IMR-90 (cell line): ENCODE data around the gene IGLL5. TPM values are rescaled to one million over a fixed set of nuclear protein-coding genes. Genes with fewer than 3 reads are reported as not detected.
A peak's percentile ranks its signal among the peaks of the same experiment; 100 is the strongest.

Experiments
- ATAC-seq: fragments of 200-7000 bp; cut with Tn5 transposase; 2 replicates; pipeline ENCODE4 v1.9.1; 2020; ENCODE audit warnings: low read depth, mild to moderate bottlenecking, moderate library complexity
- BruUV-seq: library from RNA; stranded (reverse); fragments of 400-500 nt; replicated peaks from 2 replicates; lab custom pipeline; 2021; lab: Mats Ljungman, UMichigan
- CTCF ChIA-PET: fragments of 300-600 bp; formaldehyde crosslinking; extraction: SDS; loops from one replicate; lab custom pipeline; 2021; ENCODE audit warnings: antibody characterized with exemption; lab: Yijun Ruan, JAX
- POLR2A ChIA-PET: fragments of 300-600 bp; sonication (Branson Sonifier 250); formaldehyde crosslinking; loops from one replicate; lab custom pipeline; 2022; ENCODE audit warnings: antibody characterized with exemption; ENCODE audit not compliant: unreplicated experiment; lab: Charles Lee
- DNase-seq: peaks from one replicate; pipeline ENCODE4 v3.0.0; 2013
- H2AFZ ChIP-seq: replicated peaks from 2 replicates; pipeline ENCODE3; 2013; ENCODE audit warnings: low read length, mild to moderate bottlenecking; ENCODE audit not compliant: poor library complexity
- H2AK5ac ChIP-seq: 2 replicates; pipeline ENCODE4 v1.6.1; 2013; ENCODE audit warnings: low read depth, low read length, inconsistent platforms
- H2AK9ac ChIP-seq: replicated peaks from 2 replicates; pipeline ENCODE3; 2013; ENCODE audit warnings: mild to moderate bottlenecking, low read depth, low read length, moderate library complexity; ENCODE audit not compliant: poor library complexity
- H2BK120ac ChIP-seq: 2 replicates; pipeline ENCODE4 v1.6.1; 2013; ENCODE audit warnings: low read depth, low read length, inconsistent platforms
- H2BK15ac ChIP-seq: 3 replicates; pipeline ENCODE4 v1.6.1; 2013; ENCODE audit warnings: low read depth, low read length, inconsistent platforms
- H2BK20ac ChIP-seq: 2 replicates; pipeline ENCODE4 v1.6.1; 2013; ENCODE audit warnings: low read depth, mild to moderate bottlenecking, inconsistent platforms, low read length, moderate library complexity
- H2BK5ac ChIP-seq: 2 replicates; pipeline ENCODE4 v1.6.1; 2013; ENCODE audit warnings: mild to moderate bottlenecking, low read depth, low read length, inconsistent platforms; ENCODE audit not compliant: poor library complexity, severe bottlenecking
- H3K14ac ChIP-seq: replicated peaks from 2 replicates; pipeline ENCODE4 v1.6.1; 2013; ENCODE audit warnings: low read depth, low read length, inconsistent platforms
- H3K18ac ChIP-seq: 2 replicates; pipeline ENCODE4 v1.6.1; 2013; ENCODE audit warnings: low read depth, low read length, control low read depth
- H3K23ac ChIP-seq: 2 replicates; pipeline ENCODE4 v1.6.1; 2013; ENCODE audit warnings: low read depth, low read length, inconsistent platforms
- H3K27ac ChIP-seq: 2 replicates; pipeline ENCODE4 v1.5.1; 2013; ENCODE audit warnings: mild to moderate bottlenecking, control low read depth, low read length; ENCODE audit not compliant: insufficient read depth
- H3K27me3 ChIP-seq: 2 replicates; pipeline ENCODE4 v1.6.1; 2013; ENCODE audit warnings: low read length; ENCODE audit not compliant: control insufficient read depth, insufficient read depth
- H3K36me3 ChIP-seq: 2 replicates; pipeline ENCODE4 v1.6.1; 2013; ENCODE audit warnings: low read length, mixed read lengths; ENCODE audit not compliant: control insufficient read depth, insufficient read depth
- H3K4ac ChIP-seq: 2 replicates; pipeline ENCODE4 v1.6.1; 2013; ENCODE audit warnings: low read depth, low read length, inconsistent platforms
- H3K4me1 ChIP-seq: 2 replicates; pipeline ENCODE4 v1.6.1; 2013; ENCODE audit warnings: low read length, mixed read lengths; ENCODE audit not compliant: control insufficient read depth, insufficient read depth
- H3K4me2 ChIP-seq: 2 replicates; pipeline ENCODE4 v1.6.1; 2013; ENCODE audit warnings: low read depth, mild to moderate bottlenecking, control low read depth, low read length, moderate library complexity
- H3K4me3 ChIP-seq: 2 replicates; pipeline ENCODE4 v1.5.1; 2013; ENCODE audit warnings: low read depth, mild to moderate bottlenecking, control low read depth, low read length, moderate library complexity; ENCODE audit not compliant: insufficient read depth
- H3K56ac ChIP-seq: 2 replicates; pipeline ENCODE4 v1.6.1; 2013; ENCODE audit warnings: low read length, inconsistent platforms; ENCODE audit not compliant: insufficient read depth; ENCODE audit errors: extremely low read depth
- H3K79me1 ChIP-seq, 2 experiments: 2 replicates each; pipeline ENCODE4 v1.6.1; 2013; ENCODE audit warnings: low read length in 2 of 2, inconsistent platforms in 1 of 2, low read depth in 1 of 2
- H3K9ac ChIP-seq: 2 replicates; pipeline ENCODE4 v1.6.1; 2013; ENCODE audit warnings: low read depth, low read length, control low read depth
- H3K9me1 ChIP-seq: 2 replicates; pipeline ENCODE4 v1.6.1; 2013; ENCODE audit warnings: low read length, inconsistent platforms; ENCODE audit not compliant: insufficient read depth
- H3K9me3 ChIP-seq: 2 replicates; pipeline ENCODE4 v1.6.1; 2013; ENCODE audit warnings: low read length; ENCODE audit not compliant: control insufficient read depth, insufficient read depth
- H4K20me1 ChIP-seq: 2 replicates; pipeline ENCODE4 v1.6.1; 2013; ENCODE audit warnings: low read length, inconsistent platforms; ENCODE audit not compliant: insufficient read depth
- H4K5ac ChIP-seq: 2 replicates; pipeline ENCODE4 v1.6.1; 2013; ENCODE audit warnings: mild to moderate bottlenecking, low read depth, low read length, control low read depth
- H4K8ac ChIP-seq, 2 experiments: 2 replicates each; pipeline ENCODE4 v1.6.1; 2013; ENCODE audit warnings: low read depth in 2 of 2, low read length in 2 of 2, control low read depth in 1 of 2, inconsistent platforms in 1 of 2
- H4K91ac ChIP-seq: 2 replicates; pipeline ENCODE4 v1.6.1; 2013; ENCODE audit warnings: low read depth, low read length, inconsistent platforms; ENCODE audit not compliant: insufficient read depth
- BHLHE40 ChIP-seq: fragments of 150-350 bp; IDR thresholded peaks from 2 replicates; pipeline ENCODE4 v1.6.1; 2016; ENCODE audit warnings: mild to moderate bottlenecking, low read depth, low read length
- CEBPB ChIP-seq: IDR thresholded peaks from 2 replicates; pipeline ENCODE4 v1.6.1; 2012; ENCODE audit warnings: low read depth, low read length, improper control_type of control experiment
- CHD1 ChIP-seq: IDR thresholded peaks from 2 replicates; pipeline ENCODE4 v1.6.1; 2012; ENCODE audit warnings: low read depth, low read length, improper control_type of control experiment
- CTCF ChIP-seq: conservative IDR thresholded peaks from 2 replicates; pipeline ENCODE4 v1.5.1; 2012; ENCODE audit warnings: mild to moderate bottlenecking, low read depth, low read length, improper control_type of control experiment
- FOS ChIP-seq: fragments of 150-350 bp; IDR thresholded peaks from 2 replicates; pipeline ENCODE4 v1.6.1; 2016; ENCODE audit warnings: low read depth, low read length
- MAFK ChIP-seq: IDR thresholded peaks from 2 replicates; pipeline ENCODE4 v1.6.1; 2012; ENCODE audit warnings: low read depth, low read length, improper control_type of control experiment
- MAZ ChIP-seq: IDR thresholded peaks from 2 replicates; pipeline ENCODE4 v1.6.1; 2012; ENCODE audit warnings: low read depth, mild to moderate bottlenecking, low read length, improper control_type of control experiment, moderate library complexity, borderline replicate concordance
- MXI1 ChIP-seq: IDR thresholded peaks from 2 replicates; pipeline ENCODE4 v1.6.1; 2012; ENCODE audit warnings: low read depth, mild to moderate bottlenecking, low read length, moderate library complexity, borderline replicate concordance
- NFE2L2 ChIP-seq: fragments of 150-350 bp; IDR thresholded peaks from 2 replicates; pipeline ENCODE4 v1.6.1; 2016; ENCODE audit warnings: low read depth, mild to moderate bottlenecking, low read length
- POLR2A ChIP-seq: IDR thresholded peaks from 2 replicates; pipeline ENCODE4 v1.6.1; 2012; ENCODE audit warnings: mild to moderate bottlenecking, low read depth, low read length
- RAD21 ChIP-seq: IDR thresholded peaks from 2 replicates; pipeline ENCODE4 v1.6.1; 2012; ENCODE audit warnings: low read length, improper control_type of control experiment
- RCOR1 ChIP-seq: IDR thresholded peaks from 2 replicates; pipeline ENCODE4 v1.6.1; 2012; ENCODE audit warnings: mild to moderate bottlenecking, low read length, improper control_type of control experiment; ENCODE audit not compliant: insufficient replicate concordance
- RFX5 ChIP-seq: IDR thresholded peaks from 2 replicates; pipeline ENCODE4 v1.8.0; 2012; ENCODE audit warnings: low read depth, mild to moderate bottlenecking, low read length, moderate library complexity
- SMC3 ChIP-seq: fragments of 150-350 bp; IDR thresholded peaks from 2 replicates; pipeline ENCODE4 v1.6.1; 2016; ENCODE audit warnings: low read depth, mild to moderate bottlenecking, antibody characterized with exemption, low read length, moderate library complexity
- USF2 ChIP-seq: fragments of 150-350 bp; IDR thresholded peaks from 2 replicates; pipeline ENCODE4 v1.6.1; 2017; ENCODE audit warnings: mild to moderate bottlenecking, antibody characterized with exemption, low read length, low read depth
- WGBS, 2 experiments: methylation state at CpG; one replicate each; pipeline versions ENCODE4 v1.1.5 to v1.1.7; 2013; ENCODE audit warnings: missing lambda C conversion rate in 2 of 2; ENCODE audit not compliant: insufficient read length in 1 of 2; ENCODE audit errors: extremely low coverage in 2 of 2; 5-methylcytosine and 5-hydroxymethylcytosine counted together
- dilution Hi-C: fragments of 300-500 bp; cut with HindIII; formaldehyde crosslinking; loops from one replicate; pipeline ENCODE4 v1.14.3; 2018; ENCODE audit warnings: low sequenced_read_pairs; ENCODE audit not compliant: unreplicated experiment
- in situ Hi-C: fragments of 300-500 bp; cut with MboI; formaldehyde crosslinking; loops from 3 replicates; pipeline ENCODE4 v1.14.3; 2019; ENCODE audit warnings: low sequenced_read_pairs, inconsistent platforms, mixed read lengths
- intact Hi-C: fragments of 100-400 bp; cut with micrococcal nuclease; formaldehyde crosslinking; loops from 2 replicates; pipeline ENCODE4 v1.10.0; 2022
- polyA plus RNA-seq, 3 experiments: library from polyadenylated mRNA; depleted of rRNA; stranded (reverse); fragments of >200 nt; gene quantifications; 2 replicates each; pipeline ENCODE4 v1.2.3, GENCODE V29; 2012; ENCODE audit warnings: low replicate concordance in 1 of 3
- total RNA-seq: library from RNA; depleted of rRNA; stranded (reverse); fragments of >200 nt; gene quantifications from 2 replicates; pipeline ENCODE4 v1.2.3, GENCODE V29; 2012
- TF ChIP-seq, protein P1 (sequence below): fragments of 150-350 bp; IDR thresholded peaks from 2 replicates; pipeline ENCODE4 v1.6.1; 2016; ENCODE audit warnings: low read depth, mild to moderate bottlenecking, low read length, moderate library complexity, borderline replicate concordance

IGLL5 gene
- total and polyA plus RNA-seq, 2 of the 4 experiments (the other 2 are of a cell fraction): not detected

GRCh38 chr22:22897947-22898346 lies 10.3 kb downstream of the IGLL5 start:
- H3K27ac ChIP-seq: no peak overlapping the region
- no peak for ATAC-seq
- no peak overlapping the region for H3K4me3 ChIP-seq
- no peak overlapping the region for H3K23ac ChIP-seq
- no peak overlapping the region for H3K4ac ChIP-seq
- H4K8ac ChIP-seq: no peak overlapping the region
- H3K4me2 ChIP-seq: no peak overlapping the region
- DNase-seq: no peak
- no peaks in the 10 kb centered on the region for H3K4me1 ChIP-seq
- peak overlapping the region; percentile 32 for H2AFZ ChIP-seq
- no peaks in the 10 kb centered on the region for H3K79me1 ChIP-seq
- ChIA-PET POLR2A (no interaction called here), CTCF (no interaction called here)
- no peaks in the 10 kb centered on the region for H3K36me3 ChIP-seq
- no peak overlapping the region for H3K14ac ChIP-seq
- no peak overlapping the region for H2AK9ac ChIP-seq
- no peak overlapping the region for H3K9ac ChIP-seq
- BruUV-seq: no TSS peak
- no peaks in the 10 kb centered on the region for H3K9me1 ChIP-seq
- in situ Hi-C loops: no loop called here
- peaks cover 16% of the 10 kb centered on the region; the same call in 1 of the 2 replicates for H3K27me3 ChIP-seq
- H4K20me1 ChIP-seq: no peaks in the 10 kb centered on the region
- dilution Hi-C loops: no loop called here
- no peak overlapping the region for H3K56ac ChIP-seq
- H4K5ac ChIP-seq: no peak overlapping the region
- no peak overlapping the region for H2AK5ac ChIP-seq
- no peaks in the 10 kb centered on the region for H3K9me3 ChIP-seq
- H2BK120ac ChIP-seq: no peak overlapping the region
- H2BK15ac ChIP-seq: no peak overlapping the region
- H2BK20ac ChIP-seq: no peak overlapping the region
- no peak overlapping the region for H4K91ac ChIP-seq
- TF ChIP-seq NFE2L2: no peak
- TF ChIP-seq RFX5: no peak
- no peak for TF ChIP-seq POLR2A
- no peak for TF ChIP-seq FOS
- no peak for TF ChIP-seq BHLHE40
- no peak for TF ChIP-seq MAZ
- TF ChIP-seq, protein P1, sequence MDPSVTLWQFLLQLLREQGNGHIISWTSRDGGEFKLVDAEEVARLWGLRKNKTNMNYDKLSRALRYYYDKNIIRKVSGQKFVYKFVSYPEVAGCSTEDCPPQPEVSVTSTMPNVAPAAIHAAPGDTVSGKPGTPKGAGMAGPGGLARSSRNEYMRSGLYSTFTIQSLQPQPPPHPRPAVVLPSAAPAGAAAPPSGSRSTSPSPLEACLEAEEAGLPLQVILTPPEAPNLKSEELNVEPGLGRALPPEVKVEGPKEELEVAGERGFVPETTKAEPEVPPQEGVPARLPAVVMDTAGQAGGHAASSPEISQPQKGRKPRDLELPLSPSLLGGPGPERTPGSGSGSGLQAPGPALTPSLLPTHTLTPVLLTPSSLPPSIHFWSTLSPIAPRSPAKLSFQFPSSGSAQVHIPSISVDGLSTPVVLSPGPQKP: no peak
- TF ChIP-seq USF2: no peak
- TF ChIP-seq SMC3: no peak
- no peak for TF ChIP-seq MXI1
- no peak for TF ChIP-seq MAFK
- no peak for TF ChIP-seq CTCF
- no peak for TF ChIP-seq RCOR1
- no peak for TF ChIP-seq RAD21
- TF ChIP-seq CEBPB: no peak
- TF ChIP-seq CHD1: no peak
- no CpG with 5 or more reads among the region's 5 CpGs for WGBS, 2 experiments
- intact Hi-C loops: no loop called here
- H2BK5ac ChIP-seq: no peak overlapping the region
- H3K18ac ChIP-seq: no peak overlapping the region
